ENCODE data around the gene NUDT13.

Gene NUDT13

DNA sequence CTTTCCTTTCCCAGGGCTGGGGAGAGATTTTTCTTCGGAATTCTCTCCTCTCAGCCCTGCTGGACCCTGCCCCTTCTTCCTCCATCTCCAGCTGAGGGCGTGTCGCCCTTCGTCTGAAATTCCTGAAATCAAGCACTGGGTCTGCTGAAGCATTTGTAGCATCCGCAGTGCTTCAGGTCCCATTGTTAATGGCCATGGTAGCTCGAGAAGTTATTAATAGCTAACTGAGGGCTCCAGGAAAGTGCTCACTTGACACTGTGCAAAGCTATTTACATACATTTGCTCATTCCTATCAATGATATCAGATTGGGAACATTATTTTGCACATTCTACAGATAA is 58.2 kb downstream of the NUDT13 start:
- peak overlapping the region; percentile 98 to 99 (median 99) for H3K4me3 Mint-ChIP-seq
- H3K27me3 Mint-ChIP-seq (ENCODE audit: low read depth): no peaks in the 10 kb centered on the region
- H3K36me3 Mint-ChIP-seq (ENCODE audit: low read depth): peaks cover 37% of the 10 kb centered on the region
- TF ChIP-seq, protein P1, sequence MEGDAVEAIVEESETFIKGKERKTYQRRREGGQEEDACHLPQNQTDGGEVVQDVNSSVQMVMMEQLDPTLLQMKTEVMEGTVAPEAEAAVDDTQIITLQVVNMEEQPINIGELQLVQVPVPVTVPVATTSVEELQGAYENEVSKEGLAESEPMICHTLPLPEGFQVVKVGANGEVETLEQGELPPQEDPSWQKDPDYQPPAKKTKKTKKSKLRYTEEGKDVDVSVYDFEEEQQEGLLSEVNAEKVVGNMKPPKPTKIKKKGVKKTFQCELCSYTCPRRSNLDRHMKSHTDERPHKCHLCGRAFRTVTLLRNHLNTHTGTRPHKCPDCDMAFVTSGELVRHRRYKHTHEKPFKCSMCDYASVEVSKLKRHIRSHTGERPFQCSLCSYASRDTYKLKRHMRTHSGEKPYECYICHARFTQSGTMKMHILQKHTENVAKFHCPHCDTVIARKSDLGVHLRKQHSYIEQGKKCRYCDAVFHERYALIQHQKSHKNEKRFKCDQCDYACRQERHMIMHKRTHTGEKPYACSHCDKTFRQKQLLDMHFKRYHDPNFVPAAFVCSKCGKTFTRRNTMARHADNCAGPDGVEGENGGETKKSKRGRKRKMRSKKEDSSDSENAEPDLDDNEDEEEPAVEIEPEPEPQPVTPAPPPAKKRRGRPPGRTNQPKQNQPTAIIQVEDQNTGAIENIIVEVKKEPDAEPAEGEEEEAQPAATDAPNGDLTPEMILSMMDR (IDR thresholded peaks at IDR 0.05; ENCODE audit: unreplicated experiment in 3 of 3): no peak
- peak overlapping the region; percentile 97 to 99 (median 98) for H3K27ac Mint-ChIP-seq
- H3K4me1 Mint-ChIP-seq: peaks cover 25% of the 10 kb centered on the region
- H3K9me3 Mint-ChIP-seq: no peaks in the 10 kb centered on the region

DNA sequence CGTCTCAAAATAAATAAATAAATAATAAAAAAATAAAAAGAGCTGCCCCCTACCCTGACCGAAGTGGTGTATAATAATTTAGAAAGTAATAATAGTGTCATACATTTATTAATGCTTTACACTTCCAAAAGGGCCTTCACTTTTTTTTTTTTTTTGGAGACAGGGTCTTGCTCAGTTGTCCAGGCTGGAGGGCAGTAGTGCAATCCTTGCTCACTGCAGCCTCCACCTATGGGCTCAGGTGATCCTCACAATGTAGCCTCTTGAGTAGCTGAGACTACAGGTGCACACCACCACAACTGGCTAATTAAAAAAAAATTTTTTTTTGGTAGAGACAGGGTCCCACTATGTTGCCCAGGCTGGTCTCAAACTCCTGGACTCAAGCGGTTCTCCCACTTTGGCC is 59.1 kb downstream of the NUDT13 start:
- no peaks in the 10 kb centered on the region for H3K27me3 Mint-ChIP-seq (ENCODE audit: low read depth)
- no peaks in the 10 kb centered on the region for H3K9me3 Mint-ChIP-seq
- no peak overlapping the region for H3K27ac Mint-ChIP-seq
- TF ChIP-seq, protein P1 (IDR thresholded peaks at IDR 0.05; ENCODE audit: unreplicated experiment in 3 of 3): no peak
- H3K4me1 Mint-ChIP-seq: peaks cover 25% of the 10 kb centered on the region
- H3K4me3 Mint-ChIP-seq: peak overlapping the region; percentile 65 to 99 (median 71)
- H3K36me3 Mint-ChIP-seq (ENCODE audit: low read depth): peaks cover 33% of the 10 kb centered on the region

DNA sequence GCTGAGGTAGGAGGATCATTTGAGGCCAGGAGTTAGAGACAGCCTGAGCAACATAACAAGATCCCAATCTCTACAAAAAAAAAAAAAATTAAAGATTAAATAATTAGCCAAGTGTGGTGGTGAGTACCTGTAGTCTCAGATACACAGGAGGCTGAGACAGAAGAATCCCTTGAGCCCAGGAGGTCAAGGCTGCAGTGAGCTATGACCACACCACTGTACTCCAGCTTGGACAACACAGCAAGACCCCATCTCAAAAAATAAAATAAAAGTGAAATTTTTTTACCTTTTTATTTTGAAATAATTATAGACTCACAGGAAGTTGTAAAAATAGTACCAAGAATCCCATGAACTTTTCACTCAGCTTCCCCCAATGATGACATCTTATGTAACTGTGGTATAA is 62.6 kb downstream of the NUDT13 start:
- no peaks in the 10 kb centered on the region for H3K27me3 Mint-ChIP-seq (ENCODE audit: low read depth)
- peaks cover 6% of the 10 kb centered on the region for H3K4me1 Mint-ChIP-seq
- peaks cover 19% of the 10 kb centered on the region for H3K36me3 Mint-ChIP-seq (ENCODE audit: low read depth)
- TF ChIP-seq, protein P1 (IDR thresholded peaks at IDR 0.05; ENCODE audit: unreplicated experiment in 3 of 3): no peak
- H3K9me3 Mint-ChIP-seq: no peaks in the 10 kb centered on the region
- H3K4me3 Mint-ChIP-seq: no peak overlapping the region
- H3K27ac Mint-ChIP-seq: no peak overlapping the region

DNA sequence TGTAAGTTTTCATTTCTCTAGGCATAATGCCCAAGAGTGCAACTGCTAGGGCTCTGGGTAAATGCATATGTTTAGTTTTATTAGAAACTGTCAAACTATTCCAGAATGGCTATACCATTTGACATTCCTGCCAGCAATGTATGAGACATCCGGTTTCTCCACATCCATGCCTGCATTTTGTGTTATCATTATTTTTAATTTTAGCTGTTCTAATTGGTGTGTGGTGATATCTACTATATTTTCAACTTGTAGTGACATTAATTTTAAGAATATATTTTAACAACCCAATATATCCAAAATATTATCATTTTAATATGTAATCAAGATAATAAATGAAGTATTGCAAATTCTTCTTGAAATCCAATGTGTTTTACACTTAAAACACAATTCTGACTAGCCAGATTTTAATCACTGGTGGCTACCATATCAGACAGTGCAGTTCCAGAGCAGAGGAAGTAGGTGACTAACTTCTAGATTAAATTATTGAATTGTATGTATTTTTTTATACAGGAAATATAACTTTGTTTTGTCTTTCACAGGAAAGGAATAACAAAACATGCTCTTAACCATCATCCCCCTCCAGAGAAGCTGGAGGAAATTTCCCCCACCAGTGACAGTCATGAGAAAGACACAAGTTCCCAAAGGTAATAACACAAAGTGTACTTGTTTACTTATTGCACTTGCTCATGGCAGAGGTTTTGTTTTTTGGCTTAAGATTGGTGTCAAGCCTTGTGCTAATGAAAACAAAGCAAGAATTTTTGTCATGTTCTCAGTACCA is 64.1 kb downstream of the NUDT13 start:
- H3K36me3 Mint-ChIP-seq (ENCODE audit: low read depth): peaks cover 24% of the 10 kb centered on the region
- no peak overlapping the region for H3K27ac Mint-ChIP-seq
- H3K4me3 Mint-ChIP-seq: no peak overlapping the region
- H3K27me3 Mint-ChIP-seq (ENCODE audit: low read depth): no peaks in the 10 kb centered on the region
- no peaks in the 10 kb centered on the region for H3K4me1 Mint-ChIP-seq
- H3K9me3 Mint-ChIP-seq: no peaks in the 10 kb centered on the region
- TF ChIP-seq, protein P1 (IDR thresholded peaks at IDR 0.05; ENCODE audit: unreplicated experiment in 3 of 3): no peak
